GM18502 (cell line): ENCODE results near the gene CFL2.

ENCODE experiments used
- ATAC-seq: cut with Tn5 transposase; IDR thresholded peaks from one replicate; pipeline ENCODE4 v1.9.1; 2021; ENCODE audit warnings: mild to moderate bottlenecking; ENCODE audit not compliant: unreplicated experiment, poor library complexity

Gene CFL2

DNA sequence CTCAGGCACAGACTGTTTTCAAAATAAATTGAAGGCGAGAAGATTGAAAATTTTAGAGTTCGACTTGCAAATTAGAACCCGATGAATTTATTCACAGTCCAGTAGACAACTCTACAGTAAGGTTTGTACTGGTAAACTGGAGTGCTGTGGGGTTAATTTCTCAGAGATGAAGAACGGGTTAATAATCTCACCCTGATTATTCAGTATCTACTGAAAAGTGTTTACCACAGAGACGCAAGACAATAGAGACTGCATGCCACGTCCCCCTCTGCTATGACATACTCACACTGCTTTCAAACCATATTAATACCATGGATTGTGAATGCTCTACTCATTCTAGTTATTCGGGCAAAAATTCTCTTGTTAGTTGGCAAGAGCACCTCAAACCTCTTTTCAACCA is 36.1 kb downstream of the CFL2 start:
- ATAC-seq = no peak

DNA sequence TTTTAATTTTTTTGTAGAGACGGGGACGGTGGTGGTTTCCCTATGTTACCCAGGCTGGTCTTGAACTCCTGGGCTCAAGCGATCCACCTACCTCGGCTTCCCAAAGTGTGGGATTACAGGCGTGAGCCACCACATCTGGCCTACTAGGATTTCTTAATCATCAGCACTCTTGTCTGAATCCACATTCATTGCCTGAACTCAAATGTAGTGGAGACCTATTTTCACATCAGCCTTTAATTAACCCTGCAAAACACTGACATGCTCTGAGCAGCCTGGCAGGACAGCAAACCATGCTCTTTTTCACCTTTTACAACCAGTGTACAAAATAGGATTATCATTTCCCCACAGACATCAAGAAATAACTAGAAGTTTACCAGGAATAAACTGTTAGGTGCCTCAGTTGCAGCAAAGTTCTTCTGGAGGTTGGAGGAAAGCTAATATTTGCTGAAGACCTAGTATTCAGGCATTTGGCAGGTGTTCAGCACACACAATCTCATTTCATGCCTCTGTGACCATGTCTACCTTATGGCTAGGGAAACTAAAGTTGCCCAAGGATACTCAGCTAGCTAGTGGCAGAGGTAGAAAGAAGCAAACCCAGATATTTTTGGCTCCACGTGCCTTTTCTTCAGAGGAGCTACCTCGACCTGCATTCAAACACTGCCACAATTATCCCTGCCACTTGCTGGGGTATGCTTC is 37.7 kb downstream of the CFL2 start:
- ATAC-seq = no peak

DNA sequence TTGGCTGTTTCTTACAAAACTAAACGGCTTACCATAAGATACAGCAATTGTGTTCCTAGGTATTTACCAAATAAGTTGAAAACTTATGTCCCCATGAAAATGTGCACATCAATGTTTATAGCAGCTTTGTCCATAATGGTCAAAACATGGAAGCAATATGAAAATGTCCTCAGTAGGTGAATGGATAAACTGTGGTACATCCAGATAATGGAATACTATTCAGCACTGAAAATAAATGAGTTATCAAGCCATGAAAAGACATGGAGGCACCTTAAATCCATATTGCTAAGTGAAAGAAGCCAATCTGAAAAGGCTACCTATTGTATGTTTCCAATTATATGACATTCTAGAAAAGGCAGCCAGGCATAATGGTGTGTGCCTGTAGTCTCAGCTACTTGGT is 40.7 kb downstream of the CFL2 start:
- no peak for ATAC-seq

DNA sequence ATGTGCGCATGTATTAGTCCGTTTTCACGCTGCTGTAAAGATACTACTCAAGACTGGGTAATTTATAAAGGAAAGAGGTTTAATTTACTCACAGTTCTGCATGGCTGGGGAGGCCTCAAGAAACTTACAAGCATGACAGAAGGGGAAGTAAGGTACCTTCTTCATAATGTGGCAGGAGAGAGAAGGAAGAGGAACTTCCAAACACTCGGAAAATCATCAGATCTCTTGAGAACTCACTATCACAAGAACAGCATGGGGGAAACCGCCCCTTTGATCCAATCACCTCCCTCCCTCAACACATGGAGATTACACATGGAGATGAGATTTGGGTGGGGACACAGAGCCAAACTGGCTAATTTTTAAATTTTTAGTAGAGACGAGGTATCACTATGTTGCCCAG is 42.7 kb downstream of the CFL2 start:
- no peak for ATAC-seq

DNA sequence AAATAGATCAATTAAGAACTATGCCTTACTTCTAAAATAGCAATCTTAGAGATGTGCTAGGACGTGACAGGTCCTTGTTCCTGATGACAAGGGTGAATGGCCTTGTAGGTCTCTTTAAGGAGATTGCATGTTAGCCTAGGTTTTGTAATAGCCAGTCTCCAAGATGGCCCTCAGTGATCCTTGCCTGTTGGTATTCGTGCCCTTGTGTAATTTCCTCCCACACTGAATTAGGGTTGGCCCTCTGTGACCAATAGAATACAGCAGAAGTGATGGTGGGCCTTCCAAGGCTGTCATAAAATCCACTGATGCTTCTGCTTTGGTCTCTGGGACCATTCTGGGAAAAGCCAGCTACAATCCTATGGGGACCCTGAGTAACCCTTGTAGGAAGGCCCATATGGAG is 46.3 kb downstream of the CFL2 start:
- no peak for ATAC-seq

DNA sequence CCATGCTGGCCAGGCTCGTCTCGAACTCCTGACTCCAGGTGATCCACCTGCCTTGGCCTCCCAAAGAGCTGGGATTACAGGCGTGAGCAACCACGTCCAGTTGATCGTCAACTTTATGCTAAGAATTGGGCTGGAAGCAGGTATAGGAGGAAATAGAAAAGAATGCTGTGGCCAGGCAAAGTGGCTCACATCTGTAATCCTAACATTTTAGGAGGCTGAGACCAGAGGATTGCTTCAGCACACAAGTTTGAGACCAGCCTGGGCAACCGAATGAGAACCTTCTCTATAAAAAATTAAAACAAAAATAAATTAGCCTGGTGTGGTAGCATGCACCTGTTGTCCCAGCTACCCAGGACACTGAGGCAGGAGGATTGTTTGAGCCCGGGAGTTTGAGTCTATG is 47.4 kb downstream of the CFL2 start:
- ATAC-seq = no peak

DNA sequence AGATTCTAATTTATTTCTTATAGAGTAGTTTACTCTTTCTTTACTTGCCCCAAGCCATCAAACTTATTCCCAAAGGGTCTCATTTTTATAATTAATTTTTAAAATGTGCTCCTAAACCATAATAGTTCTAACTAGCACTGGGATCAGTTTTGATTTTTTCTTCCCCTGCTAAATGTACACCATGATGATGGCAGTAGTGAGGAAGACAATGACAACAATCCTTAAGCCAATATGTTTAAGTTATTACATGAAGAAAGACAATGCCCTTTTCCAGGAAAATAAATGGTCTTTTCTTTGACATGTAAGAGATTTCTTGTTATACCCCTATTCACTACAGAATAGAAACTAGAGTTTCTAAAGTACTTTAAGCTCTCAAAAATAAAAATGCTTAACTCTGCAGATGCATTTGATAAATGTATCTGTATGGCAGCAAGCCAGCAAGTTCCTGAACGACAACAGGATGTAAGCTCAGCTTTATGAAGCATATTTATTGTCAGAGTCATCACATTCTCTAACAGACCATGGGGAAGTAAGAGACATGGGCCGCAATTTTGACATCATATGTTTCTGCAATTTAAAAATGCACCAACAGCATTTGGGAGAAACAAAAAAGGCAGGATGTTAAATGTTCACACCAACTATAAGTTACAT is 48.5 kb downstream of the CFL2 start:
- ATAC-seq = no peak

DNA sequence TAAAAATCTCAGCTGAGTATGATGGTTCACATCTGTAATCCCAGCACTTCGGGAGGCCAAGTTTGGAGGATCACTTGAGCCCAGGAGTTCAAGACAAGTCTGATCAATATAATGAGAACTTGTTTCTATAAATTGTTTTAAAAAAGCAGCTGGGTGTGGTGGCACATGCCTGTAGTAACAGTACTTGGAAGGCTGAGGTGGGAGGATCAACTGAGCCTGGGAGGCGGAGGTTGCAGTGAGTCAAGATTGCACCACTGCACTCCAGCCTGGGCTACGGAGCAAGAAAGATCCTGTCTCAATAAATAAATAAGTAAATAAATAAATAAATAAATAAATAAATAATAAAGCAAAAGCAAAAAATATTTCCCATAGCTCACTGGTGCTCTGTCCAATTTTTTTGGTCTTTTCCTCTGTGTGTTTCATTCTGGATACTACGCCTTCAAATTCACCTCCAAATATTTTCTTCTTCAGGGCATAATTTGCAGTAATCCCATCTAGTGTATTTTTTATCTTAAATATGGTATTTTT is 51.8 kb downstream of the CFL2 start:
- no peak for ATAC-seq

DNA sequence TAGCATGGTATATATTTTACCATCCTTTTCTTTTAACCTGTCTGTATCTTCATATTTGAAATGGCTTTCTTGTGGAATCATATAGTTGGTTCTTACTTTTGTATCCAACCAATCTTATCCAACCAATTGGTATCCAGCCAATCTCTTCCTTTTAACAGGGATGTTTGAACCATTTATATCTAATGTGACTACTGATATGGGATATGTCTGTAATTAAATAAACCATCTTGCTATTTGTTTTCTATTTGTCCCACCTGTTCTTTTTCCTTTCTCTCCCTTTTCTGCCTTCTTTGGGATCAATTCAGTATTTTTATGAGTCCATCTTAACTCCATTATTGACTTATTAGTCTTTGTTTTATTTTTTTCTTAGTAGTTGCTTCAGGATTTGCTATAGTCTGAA is 53.6 kb downstream of the CFL2 start:
- no peak for ATAC-seq
